ENCODE data around the gene ATP12A. TPM values are rescaled to one million over a fixed set of nuclear protein-coding genes. Genes with fewer than 3 reads are reported as not detected.
"Not testable (repeated sequence)": the region's sequence is repeated elsewhere in the genome, so short reads cannot be mapped to it uniquely, and the experiment has no call there.

Gene ATP12A
- total RNA-seq, 1 donor from 2014 or later: under 0.01 TPM

- DNase-seq: no peak
Measured at GRCh38 chr13:24688950-24689349, 8.7 kb downstream of the ATP12A start.

- DNase-seq: no peak
Measured at GRCh38 chr13:24691381-24691780, 11.2 kb downstream of the ATP12A start.

DNA sequence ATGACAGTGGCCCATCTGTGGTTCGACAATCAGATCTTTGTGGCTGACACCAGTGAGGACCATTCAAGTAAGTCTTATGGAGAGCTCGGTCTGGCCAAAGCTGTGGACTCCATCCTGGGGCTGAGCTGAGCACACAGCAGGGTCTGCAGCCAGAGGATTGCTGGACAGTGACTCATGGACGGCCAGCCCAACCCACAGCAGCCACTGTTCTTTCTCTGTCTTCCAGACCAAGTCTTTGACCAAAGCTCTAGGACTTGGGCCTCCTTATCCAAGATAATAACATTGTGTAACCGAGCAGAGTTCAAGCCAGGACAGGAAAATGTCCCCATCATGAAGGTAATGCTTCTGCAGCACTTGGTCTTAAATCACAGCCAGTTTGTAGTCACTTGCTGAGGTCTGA is 12.4 kb downstream of the ATP12A start:
- DNase-seq: no peak

- no peak for DNase-seq
Measured at GRCh38 chr13:24693862-24694471, 13.8 kb downstream of the ATP12A start.

- no peak for DNase-seq
Measured at GRCh38 chr13:24694907-24695306, 14.7 kb downstream of the ATP12A start.

- no peak for DNase-seq
Measured at GRCh38 chr13:24698686-24699085, 18.5 kb downstream of the ATP12A start.

GRCh38 chr13:24699541-24699940 is 19.3 kb downstream of the ATP12A start:
- no peak for DNase-seq

DNA sequence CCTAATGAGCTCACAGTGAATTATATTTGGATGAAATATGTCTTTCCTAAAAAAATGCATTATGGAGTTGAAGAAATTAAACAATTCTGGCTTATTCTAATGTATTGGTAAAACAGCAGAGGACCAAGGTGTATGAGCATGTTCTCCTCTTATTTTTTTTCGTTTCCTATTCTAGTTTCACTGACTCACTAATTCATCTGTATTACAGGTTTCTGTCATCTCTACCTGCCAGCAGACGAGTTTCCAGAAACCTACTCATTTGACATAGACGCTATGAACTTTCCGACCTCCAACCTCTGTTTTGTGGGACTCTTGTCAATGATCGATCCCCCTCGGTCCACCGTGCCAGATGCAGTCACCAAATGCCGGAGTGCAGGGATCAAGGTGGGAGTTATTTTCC is 20.3 kb downstream of the ATP12A start:
- DNase-seq: no peak

GRCh38 chr13:24706886-24707585 is 26.8 kb downstream of the ATP12A start:
- no peak for DNase-seq

GRCh38 chr13:24709186-24709913 is 29.1 kb downstream of the ATP12A start:
- DNase-seq: no peak

DNA sequence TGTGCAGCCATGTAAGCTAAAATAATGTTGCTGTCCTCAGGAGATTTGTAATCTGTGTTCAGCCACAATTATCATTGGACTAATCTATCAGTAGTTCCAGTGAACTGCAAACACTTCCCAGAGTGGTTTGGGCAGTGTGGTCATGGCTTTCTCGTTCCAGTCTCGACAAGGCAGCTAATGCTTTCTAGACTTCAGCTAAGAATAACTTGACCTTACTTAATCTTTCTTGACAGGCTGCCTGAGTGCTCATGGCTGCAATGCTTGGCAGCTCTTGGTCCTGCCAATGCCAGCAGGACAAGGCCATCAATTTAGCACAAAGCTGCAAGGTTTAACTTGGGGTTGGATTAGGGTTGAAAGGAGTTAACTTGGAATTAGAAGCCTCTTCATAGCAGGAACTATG is 32.8 kb downstream of the ATP12A start:
- no peak for DNase-seq

GRCh38 chr13:24716011-24716410 is 35.8 kb downstream of the ATP12A start:
- no peak for DNase-seq

GRCh38 chr13:24716446-24716845 is 36.2 kb downstream of the ATP12A start:
- DNase-seq: no peak

GRCh38 chr13:24717217-24717616 is 37.0 kb downstream of the ATP12A start:
- DNase-seq: no peak

DNA sequence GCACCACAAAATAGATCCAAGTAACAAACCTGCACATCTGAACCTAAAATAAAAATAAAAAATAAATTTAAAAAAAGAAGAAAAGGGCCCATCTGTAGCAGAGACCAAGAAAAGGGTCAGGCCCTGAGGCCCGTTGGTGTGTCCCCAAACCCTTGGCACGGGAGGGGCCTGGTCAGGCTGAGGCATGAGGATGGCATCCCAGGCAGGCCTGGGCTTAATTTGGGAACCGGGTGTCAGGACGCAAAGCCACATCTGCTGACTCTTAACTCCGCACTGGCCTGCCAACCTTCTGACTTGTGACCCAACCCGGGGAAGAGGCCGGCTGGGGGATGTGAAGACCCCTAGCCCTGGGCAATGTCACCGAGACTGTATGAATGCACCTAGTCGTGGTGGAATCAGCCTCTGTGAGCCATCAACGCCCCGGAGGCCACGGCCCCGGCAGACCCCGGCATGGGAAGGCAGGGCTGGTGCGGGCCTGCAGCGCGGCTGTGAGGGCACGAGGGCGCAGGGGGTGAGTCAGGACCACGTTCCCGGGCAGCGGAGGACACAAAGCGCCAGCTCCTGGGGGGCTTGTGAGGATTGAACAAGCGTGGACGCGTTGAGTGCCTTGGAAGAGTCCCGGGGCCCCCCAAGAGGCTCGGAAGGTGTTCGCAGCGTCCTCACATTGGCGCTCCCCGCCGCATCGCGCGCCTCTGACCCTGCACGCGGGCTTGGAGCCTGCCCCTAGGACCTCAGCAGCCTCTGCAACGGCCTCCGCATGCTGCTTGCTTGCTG is 38.2 kb downstream of the ATP12A start:
- no peak for DNase-seq

GRCh38 chr13:24719139-24719538 is 38.9 kb downstream of the ATP12A start:
- no peak for DNase-seq

DNA sequence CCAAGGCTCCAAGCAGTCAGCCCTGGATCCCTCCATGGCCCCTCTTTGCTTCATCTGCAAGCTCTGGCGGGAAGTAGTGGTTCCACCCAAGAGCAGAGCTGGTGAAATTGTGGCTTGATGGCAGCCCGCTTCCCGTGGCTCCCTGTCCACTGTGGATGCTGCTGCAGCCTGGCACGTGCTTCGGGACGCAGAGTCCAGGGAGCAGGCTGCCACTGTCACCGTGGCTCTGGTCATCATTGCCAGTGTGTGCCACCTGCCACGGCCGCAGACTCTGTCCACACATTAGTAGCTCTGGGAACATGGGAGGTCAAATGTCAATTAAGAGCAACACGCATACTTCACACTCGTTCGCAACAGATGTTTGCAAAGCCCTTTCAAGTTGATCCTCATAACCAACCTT is 43.0 kb downstream of the ATP12A start:
- no peak for DNase-seq

GRCh38 chr13:24724714-24725113 is 44.5 kb downstream of the ATP12A start:
- no peak for DNase-seq

DNA sequence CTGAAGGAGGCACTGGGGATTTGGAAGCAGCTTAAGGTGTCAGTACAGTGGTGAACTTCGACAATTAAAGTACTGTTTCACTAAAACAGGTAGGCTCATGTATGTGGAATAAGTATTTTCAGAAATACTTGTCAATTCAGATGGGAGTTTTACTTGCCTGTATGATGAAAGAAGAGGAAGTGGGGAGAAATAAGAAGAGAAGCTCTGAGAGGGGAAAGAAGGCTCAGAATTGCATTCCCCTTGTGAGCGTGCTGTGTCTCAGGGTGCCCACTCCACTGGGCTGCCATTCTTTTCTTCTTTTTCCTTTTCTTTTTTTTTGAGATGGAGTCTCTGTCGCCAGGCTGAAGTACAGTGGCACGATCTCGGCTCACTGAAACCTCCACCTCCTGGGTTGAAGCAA is 45.2 kb downstream of the ATP12A start:
- DNase-seq: no peak

DNA sequence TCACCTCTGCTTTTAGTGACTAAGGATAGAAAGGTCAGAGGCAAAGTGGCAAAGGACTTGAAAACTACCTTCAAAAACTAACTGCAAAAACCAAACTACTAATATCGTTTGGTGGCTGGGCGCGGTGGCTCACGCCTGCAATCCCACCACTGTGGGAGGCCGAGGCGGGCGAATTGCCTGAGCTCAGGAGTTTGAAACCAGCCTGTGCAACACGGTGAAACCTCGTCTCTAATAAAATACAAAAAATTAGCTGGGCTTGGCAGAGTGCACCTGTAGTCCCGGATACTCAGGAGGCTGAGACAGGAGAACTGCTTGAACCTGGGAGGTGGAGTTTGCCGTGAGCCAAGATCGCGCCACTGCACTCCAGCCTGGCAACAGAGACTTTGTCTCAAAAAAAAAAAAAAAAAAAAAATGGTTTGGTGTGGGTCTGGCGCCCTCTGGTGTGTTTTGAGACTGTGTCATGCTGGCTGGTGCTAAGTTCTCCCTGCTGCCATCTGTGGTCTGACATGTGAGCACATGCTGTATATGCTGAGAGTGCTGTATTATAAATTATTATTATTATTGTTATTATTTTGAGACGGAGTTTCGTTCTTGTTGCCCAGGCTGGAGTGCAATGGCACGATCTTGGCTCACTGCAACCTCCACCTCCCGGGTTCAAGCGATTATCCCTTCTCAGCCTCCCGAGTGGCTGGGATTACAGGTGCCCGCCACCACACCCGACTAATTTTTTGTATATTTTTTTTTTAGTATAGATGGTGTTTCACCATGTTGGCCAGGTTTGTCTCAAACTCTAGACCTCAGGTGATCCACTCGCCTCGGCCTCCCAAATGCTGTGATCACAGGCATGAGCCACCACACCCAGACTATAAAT is 47.8 kb downstream of the ATP12A start:
- peak; percentile 51 for DNase-seq

DNA sequence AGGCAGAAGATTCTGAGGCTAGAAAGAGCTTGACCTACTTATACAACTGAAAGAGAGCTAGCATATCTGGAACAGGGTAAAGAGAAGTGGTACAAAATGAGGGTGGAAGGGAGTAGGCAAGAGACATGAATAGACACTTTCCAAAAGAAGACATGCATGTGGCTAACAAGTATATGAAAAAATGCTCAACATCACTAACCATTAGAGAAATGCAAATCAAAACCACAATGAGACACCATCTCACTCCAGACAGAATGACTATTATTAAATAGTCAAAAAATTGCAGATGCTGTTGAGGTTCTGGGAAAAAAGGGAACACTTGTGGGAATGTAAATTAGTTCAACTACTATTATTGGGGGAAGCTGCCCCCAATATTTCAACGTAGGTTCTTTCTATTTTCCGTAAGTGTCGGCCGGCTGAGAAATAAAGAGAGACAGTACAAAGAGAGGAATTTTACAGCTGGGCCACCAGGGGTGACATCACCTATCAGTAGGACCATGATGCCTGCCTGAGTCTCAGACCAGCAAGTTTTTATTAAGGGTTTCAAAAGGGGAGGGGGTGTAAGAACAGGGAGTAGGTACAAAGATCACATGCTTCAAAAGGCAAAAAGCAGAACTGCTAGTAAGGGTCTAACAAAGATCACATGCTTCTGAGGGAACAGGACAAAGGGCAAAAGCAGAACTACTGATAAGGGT is 50.8 kb downstream of the ATP12A start:
- DNase-seq: not testable (repeated sequence)
